AG09309 (cell line): ENCODE results near the gene RALGPS1.

ENCODE experiments used
- DNase-seq: peaks from one replicate; pipeline ENCODE4 v3.0.0-alpha.2; 2010; ENCODE audit warnings: low read depth
- H3K4me3 ChIP-seq: 2 replicates; pipeline ENCODE4 v1.5.1; 2011; ENCODE audit warnings: mild to moderate bottlenecking, low read depth, low read length, moderate library complexity; ENCODE audit not compliant: control insufficient read depth
- CTCF ChIP-seq: IDR thresholded peaks from 2 replicates; pipeline ENCODE4 v1.5.1; 2011; ENCODE audit warnings: mild to moderate bottlenecking, low read depth, low read length, inconsistent platforms; ENCODE audit not compliant: insufficient read depth, control insufficient read depth; ENCODE audit errors: missing control alignments

Gene RALGPS1

GRCh38 chr9:126973651-126974529 lies 59.3 kb downstream of the RALGPS1 start:
- no peak overlapping the region for H3K4me3 ChIP-seq
- no peak for TF ChIP-seq CTCF
- DNase-seq = no peak

GRCh38 chr9:126974594-126974993 lies 60.0 kb downstream of the RALGPS1 start:
- no peak for TF ChIP-seq CTCF
- H3K4me3 ChIP-seq = no peak overlapping the region

GRCh38 chr9:126975327-126976220 lies 61.0 kb downstream of the RALGPS1 start:
- TF ChIP-seq CTCF = no peak
- H3K4me3 ChIP-seq = no peak overlapping the region
- DNase-seq = no peak

More at GRCh38 chr9:126974594-126974993, 60.0 kb downstream of the RALGPS1 start:
- DNase-seq = no peak

- no peak overlapping the region for H3K4me3 ChIP-seq
- DNase-seq = no peak
- no peak for TF ChIP-seq CTCF
Observed at GRCh38 chr9:126979461-126979860, 64.9 kb downstream of the RALGPS1 start.

- no peak overlapping the region for H3K4me3 ChIP-seq
- no peak for DNase-seq
- TF ChIP-seq CTCF = no peak
Observed at GRCh38 chr9:126980231-126980630, 65.6 kb downstream of the RALGPS1 start.

GRCh38 chr9:126981218-126981617 lies 66.6 kb downstream of the RALGPS1 start:
- H3K4me3 ChIP-seq = no peak overlapping the region
- DNase-seq = no peak
- TF ChIP-seq CTCF = no peak
